HG03139 (cell line): ENCODE data around the gene TBC1D3B.
A peak's percentile ranks its signal among the peaks of the same experiment; 100 is the strongest.
"Not testable (repeated sequence)": the region's sequence is repeated elsewhere in the genome, so short reads cannot be mapped to it uniquely, and the experiment has no call there.

Experiments used
- ATAC-seq: cut with Tn5 transposase; IDR thresholded peaks from one replicate; pipeline ENCODE4 v1.9.1; 2021; ENCODE audit not compliant: unreplicated experiment

The TBC1D3B gene

DNA sequence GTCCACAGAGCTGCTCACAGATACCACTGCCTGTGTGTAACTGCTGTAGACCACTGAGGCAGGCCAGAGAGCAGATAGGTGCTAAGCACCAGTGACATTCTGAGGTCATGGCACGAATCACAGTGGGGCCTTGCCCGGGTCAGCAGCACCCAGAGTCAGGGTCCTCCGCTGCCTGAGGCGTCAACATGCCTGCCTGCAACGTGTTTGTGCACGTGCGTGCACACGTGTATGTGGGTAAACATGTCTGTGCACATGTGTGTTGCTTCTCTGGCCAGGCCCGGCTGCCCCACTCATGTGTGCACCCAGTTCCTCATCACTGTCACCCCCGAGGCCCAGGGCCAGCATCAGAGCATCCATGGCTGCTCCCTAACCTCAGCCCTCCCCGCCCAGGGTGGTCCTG is at the start of gene TBC1D3B:
TSS of gene TBC1D3B (minus strand) at position 101 of the 400 bp plus-strand sequence. CDS start 1,586 bp downstream, outside the sequence.
- ATAC-seq: not testable (repeated sequence)

DNA sequence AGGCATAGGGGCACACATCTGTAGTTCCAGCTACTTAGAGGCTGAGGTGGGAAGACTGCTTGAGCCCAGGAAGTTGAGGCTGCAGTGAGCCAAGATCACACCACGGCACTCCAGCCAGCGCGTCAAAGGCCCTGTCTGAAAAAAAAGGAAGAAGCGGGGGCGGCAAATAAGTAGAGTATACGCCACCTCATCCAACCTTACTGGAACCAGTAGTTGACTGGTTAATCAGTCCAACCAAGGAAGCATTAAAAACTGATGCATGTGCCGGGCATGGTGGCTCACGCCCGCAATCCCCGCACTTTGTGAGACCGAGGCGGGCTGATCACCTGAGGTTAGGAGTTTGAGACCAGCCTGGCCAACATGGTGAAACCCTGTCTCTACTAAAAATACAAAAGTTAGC is 46.5 kb upstream of the TBC1D3B start:
- not testable (repeated sequence) for ATAC-seq

DNA sequence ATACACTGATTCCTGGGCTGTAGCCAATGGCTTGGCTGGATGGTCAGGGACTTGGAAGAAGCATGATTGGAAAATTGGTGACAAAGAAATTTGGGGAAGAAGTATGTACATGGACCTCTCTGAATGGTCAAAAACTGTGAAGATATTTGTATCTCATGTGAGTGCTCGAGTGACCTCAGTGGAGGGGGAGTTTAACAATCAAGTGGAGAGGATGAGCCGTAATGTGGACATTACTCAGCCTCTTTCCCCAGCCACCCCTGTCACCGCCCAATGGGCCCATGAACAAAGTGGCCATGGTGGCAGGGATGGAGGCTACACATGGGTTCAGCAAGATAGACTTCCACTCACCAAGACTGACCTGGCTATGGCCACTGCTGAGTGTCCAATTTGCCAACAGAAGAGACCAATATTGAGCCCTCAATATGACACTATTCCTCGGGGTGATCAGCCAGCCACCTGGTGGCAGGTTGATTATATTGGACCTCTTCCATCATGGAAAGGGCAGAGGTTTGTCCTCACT is 45.2 kb upstream of the TBC1D3B start:
- not testable (repeated sequence) for ATAC-seq

DNA sequence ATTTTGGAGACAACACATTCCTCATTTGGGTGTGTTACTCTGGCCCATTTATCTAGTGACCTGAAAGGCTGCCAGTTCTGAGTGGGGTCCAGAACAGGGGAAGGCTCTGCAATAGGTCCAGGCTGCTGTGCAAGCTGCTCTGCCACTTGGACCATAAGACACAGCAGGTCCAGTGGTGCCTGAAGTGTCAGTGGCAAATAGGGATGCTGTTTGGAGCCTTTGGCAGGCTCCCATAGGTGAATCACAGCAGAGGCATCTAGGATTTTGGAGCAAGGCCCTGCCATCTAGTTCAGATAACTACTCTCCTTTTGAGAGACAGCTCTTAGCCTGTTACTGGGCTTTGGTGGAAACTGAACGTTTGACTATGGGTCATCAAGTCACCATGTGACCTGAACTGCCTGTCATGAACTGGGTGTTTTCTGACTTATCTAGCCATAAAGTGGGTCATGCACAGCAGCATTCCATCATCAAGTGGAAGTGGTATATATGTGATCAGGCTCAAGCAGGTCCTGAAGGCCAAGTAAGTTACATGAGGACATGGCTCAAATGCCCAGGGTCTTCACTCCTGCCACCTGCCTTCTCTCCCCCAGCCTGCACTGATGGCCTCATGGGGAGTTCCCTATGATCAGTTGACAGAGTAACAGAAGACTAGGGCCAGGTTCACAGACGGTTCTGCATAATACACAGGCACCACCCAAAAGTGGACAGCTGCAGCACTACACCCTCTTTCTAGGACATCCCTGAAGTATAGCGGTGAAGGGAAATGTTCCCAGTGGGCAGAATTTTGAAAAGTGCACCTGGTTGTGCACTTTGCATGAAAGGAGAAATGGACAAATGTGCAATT is 44.5 kb upstream of the TBC1D3B start:
- ATAC-seq: not testable (repeated sequence)

DNA sequence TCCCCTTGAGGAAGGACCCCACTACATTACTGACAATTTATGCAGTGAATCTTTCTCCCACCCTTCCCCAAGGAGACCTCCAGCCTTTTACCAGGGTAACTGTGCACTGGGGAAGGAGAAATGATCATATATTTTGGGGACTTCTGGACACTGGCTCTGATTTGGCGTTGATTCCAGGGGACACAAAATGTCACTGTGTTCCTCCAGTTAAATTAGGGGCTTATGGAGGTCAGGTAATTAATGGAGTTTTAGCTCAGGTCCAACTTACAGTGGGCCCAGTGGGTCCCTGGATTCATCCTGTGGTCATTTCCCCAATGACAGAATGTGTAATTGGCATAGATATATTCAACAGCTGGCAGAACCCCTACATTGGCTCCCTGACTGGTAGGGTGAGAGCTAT is 43.1 kb upstream of the TBC1D3B start:
- ATAC-seq: not testable (repeated sequence)

DNA sequence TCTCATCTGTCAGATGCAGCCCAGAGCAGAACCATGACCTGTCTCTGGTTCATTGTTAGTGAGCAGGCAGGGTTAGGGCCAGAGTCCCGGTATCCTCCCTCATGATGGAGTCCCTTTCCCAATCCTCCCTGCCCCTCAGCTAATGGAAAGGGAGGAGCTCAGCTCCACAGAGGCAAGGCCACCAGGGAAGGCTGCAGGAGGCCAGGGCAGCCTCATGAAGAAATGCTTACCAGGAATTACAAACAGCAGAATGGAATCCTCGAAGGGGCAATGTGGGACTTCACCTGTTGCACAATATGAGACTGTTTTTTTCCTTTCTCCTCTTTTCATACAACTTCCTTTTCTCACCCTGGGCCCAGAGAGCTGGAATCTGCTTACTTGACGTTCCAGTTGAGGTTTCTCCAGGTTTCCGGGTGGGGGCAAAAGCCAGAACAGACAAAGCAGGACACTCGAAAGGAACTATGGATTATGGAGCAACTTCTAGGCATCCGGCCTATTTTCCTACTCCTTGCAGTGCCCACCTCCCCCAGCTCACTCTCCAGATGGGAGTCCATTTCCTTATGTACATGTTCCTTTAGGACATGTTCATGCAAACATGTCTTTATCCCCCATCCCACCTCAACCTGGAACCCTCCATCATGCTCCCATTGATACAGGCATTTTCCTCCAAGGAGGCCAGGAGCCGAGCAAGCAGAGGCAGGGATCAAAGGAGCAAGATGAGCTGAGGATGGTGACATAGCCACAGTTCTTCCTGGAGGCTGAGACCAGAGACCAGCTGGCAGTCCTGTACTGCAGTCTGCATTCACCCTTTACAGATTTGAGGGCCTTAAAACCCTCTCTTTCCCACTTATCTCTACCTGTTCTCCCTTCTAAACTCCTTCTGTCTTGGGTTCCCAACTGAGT is 39.2 kb upstream of the TBC1D3B start:
- ATAC-seq: not testable (repeated sequence)

DNA sequence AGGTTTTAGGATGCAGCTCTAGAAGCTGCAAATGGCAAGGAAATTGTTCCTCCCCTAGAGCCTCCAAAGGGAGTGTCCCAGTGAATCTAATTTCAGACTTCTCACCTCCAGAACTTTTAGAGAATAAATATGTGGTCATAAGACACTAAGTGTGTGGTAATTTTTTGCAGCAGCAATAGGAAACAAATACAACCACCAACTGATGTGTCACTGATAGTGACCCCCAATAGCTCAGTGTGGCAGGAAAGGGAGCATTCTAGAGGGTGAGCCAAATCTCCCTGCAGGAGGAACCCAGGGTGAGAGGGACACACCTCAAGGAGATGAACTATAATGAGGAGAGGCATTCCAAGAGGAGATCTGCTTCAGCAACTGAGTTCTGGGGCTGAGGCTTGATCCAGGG is 38.5 kb upstream of the TBC1D3B start:
- no peak for ATAC-seq

DNA sequence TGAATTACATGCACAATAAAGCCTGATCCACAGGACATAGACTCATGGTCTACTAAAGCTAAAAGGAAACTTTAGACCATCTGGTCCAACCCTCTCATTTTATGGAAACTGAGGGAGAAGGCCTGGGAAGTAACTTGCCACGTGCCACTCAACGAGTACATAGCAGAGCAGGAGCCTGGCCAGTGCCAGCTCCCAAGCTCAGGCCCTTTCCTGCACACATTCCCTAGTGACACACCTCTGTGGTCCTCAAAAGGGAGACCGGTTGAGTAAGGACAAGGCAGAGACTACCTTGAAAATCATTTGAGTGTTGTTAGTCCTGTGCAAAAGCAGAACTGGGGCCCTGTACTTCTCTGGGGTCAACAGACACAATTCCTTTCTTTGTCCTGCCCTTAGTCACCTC is 37.3 kb upstream of the TBC1D3B start:
- ATAC-seq: no peak

DNA sequence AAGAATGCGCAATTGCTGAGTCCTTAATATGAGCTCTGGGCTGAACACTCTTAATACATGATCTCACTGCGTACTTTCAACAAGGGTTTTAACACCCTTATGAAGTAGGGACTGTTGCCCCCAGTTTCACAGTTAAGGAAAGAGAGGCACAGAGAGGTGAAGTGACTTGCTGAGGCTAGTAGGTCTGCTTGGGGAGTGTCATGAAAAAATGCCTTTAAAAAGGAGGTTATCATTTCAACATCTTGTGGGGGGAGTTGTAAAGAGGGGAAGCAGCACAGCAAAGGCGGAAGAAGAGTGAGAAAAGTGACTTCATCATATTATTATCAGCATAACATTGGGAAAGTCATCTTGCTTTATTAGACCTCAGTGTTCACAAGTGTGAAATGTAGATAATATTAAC is 36.5 kb upstream of the TBC1D3B start:
- ATAC-seq: no peak

DNA sequence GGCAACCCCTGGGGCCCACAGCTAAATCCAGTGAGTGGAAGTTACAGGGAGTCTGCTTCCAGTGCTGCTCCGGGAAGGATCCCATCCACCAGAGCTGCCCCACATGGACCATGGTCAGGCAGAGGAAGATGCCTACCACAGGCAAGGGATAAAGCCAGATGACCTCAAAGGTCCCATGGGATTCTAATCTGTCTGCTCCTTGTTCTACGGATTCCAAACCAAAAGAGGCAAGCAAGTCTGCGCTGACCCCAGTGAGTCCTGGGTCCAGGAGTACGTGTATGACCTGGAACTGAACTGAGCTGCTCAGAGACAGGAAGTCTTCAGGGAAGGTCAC is 35.8 kb upstream of the TBC1D3B start:
- ATAC-seq: no peak

DNA sequence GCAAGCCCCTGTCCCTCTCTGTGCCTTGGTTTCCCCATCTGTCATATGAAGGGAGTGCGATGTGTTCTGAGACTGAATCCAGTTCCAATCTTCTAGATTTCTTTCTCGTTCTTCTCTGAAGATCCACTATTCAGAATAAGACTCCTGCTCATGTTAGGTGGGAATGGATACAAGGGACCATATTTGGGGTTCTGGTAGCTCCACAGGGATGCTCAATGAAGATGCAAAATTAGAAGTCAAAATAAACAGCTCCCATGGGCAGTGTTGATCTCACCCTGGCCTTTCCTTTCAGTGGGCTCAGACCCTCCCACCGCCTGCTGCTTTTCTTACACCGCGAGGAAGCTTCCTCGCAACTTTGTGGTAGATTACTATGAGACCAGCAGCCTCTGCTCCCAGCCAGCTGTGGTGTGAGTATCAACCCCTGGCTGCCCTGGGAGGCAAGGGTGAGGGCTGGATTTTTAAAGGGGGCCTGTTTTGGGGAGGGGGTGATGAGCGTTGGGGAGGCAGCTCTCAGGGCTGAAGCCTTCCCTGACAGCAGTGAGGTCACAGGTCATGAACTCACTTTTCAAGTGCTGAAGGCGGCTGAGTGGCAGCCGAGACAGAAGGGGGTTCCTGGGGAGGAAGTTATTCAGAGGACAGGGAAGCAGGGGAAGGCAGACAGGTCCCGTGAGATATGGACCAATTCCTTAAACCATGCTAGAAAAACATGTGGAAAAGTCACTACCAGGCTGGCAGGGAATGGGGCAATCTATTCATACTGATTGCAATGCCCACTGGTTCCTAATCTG is 35.2 kb upstream of the TBC1D3B start:
- ATAC-seq: not testable (repeated sequence)

DNA sequence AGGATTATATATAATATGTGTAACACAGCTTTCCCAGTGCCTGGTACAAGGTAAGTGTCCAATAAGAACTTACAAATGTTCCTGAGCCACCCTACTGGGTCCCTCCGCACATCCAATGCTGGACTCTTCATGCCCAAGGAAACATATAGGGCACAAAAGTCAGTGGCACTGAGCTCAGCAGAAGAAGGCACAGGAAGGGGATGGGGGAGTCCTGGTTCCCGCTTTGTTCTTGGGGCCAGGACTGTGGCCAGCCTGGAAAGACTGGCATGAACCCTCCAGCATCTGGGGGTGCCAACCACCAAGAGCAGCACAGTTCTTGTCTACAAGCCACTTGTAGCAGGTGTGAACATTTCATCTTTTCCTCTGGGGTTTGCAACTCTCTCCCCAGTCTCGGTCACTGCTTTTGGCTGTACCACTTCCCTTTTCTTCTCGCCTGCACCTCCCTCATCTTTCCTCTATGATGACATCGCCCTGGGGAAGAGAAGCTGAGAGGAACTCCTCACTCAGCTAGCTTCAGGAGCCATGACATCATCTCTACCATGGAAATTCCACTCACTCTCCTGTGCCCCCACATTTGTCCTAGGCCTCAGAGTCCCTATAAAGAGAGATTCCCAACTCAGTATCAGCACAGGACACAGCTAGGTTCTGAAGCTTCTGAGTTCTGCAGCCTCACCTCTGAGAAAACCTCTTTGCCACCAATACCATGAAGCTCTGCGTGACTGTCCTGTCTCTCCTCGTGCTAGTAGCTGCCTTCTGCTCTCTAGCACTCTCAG is 34.2 kb upstream of the TBC1D3B start, which contains the start of gene CCL4L2:
TSS of gene CCL4L2 (plus strand) at position 625 of the 773 bp plus-strand sequence.
- ATAC-seq: peak; percentile 59

DNA sequence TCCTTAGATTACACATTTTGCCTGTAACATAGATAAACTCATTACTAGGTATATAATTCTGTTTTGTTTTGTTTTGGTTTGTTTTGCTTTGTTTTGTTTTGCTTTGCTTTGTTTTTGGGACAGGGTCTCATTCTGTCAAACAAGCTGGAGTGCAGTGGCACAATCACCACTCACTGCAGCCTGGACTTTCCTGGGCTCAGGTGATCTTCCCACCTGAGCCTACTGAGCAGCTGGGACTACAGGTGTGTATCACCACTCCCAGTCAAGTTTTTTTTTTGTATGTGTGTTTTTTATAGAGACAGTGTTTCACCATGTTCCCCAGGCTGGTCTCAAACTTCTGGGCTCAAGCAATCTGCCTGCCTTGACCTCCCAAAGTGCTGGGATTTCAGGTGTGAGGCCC is 33.1 kb upstream of the TBC1D3B start:
- no peak for ATAC-seq

DNA sequence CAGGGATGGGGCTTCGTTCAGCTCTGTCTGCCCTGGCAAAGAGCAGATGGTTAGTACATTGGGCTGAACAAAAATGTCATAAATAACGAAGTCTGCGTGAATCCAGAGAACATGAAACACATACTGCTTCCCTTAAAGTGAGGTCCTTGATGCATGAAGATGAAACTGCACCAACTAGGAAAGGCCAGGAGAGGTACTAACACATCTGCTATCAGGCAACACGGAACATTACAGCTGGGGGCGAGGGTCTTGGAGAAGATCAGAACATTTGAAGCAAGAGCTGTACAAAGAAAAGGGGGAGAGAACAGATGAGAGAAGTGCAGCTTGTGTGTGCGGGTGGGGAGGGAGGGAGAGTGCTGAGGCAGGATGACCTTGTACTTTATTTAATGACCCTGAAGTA is 30.9 kb upstream of the TBC1D3B start:
- not testable (repeated sequence) for ATAC-seq

DNA sequence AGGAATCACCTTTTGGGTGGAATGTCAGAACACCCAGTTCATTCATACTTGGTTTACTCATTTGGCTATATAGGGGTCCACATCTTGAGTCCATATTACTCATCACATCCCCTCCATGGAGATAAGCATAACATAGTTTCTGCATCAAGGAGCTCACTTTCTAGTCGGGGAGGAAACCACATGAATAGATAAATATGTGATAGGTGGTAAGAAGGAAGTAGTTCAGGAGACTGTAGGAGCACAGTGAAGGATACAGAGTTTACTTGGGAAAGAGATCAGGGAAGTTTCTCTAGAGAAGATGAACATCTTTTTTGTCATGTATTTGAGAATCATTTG is 30.0 kb upstream of the TBC1D3B start:
- ATAC-seq: not testable (repeated sequence)

DNA sequence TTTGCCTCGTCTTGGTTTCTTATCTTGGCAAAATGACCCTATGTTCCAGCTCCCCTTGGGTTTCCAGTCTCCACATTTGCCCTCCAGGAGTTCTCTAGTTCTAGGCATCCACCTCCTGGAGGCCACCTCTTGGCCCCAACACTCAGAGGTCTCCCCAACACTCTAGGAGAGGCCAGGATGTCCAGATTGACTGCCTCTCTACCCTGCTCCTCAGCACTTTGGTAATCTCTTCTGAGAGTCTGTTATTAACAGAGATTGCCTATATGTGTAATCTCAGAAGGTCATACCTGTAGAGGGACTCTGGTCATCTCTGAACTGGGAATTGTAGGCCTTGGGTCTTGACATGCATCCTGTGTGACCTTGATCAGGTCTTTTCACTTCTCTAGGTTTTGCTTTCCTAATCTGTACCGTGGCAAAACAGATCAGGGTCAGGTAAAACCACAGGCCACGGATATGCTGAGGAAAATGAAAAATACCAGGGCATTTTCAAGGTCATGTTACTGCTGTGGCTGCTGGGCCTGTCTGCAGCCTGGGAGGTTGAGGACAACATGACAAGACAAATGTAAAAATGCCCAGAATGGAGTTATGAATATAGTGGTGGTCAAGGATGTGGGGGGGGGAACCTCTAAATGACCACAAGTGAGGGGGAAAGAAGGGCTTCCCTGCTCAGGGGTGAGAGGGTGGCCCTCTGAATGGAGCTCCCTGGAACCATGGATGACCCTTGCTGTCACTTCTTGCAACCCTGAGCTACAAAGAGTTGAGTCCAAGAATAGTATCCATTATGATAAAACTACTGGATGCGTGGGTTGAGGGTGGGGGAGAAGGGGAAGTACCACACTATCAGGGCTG is 29.4 kb upstream of the TBC1D3B start:
- ATAC-seq: no peak

DNA sequence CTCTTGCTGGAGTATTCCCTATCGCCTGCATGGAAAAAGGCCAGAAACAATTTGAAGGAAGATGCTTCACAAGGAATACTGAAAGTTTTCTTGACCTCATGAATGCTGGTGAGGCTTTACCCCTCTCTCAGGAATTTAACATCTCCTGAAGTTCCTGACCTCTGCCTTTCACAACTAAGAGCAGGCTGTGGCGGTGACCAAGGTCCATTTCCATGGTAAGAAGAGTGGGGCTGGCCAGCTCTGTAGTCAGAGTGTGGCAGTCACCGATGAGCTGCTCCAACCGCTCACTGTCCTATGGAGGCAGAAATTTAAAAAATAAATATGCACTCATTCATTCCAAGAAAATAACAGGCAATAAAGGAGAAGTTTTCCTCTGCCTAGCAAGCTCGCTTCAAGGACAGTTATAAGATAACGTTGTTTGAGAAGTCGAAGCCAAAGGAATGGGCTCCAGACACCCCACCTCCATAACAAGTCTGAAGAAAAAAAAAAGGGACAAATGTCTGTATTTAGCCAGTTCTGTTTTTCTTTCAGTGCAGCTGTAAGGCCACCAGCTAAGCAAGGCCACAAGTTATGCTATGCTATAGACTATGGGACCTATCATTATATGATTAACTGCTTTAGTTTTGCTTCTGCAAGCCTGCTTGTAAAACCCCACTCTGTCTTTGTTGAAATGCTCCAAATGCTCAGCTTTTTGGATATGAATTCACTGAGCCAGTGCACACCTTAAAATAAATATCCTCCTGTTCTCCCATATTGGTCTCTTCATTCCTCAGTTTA is 28.5 kb upstream of the TBC1D3B start:
- no peak for ATAC-seq

DNA sequence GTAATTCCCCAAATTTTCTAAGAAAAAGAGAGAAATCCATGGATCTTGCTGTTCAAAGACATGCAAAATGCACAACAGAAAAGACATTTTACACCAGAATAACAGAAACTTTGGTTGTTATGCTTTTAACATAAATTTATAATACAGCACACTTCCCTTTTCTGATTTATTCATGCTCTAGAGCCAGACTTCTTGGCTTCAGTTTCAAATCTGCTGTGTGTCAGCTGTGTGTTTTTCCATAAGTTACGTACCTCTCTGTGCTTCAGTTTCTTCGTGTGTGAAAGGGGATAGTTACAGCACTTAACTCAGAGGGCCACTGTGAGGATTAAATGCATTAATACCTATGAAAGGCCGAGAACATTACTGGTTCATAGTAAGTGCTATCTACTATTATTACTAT is 26.9 kb upstream of the TBC1D3B start:
- no peak for ATAC-seq
